Measurements from ENCODE around the gene MIOS. TPM values are rescaled to one million over a fixed set of nuclear protein-coding genes. Genes with fewer than 3 reads are reported as not detected.

MIOS gene
- total and polyA plus RNA-seq, 9 of the 15 experiments (the other 6 are each of a cell fraction or from before 2014, with no cell fraction given) = 7.8 to 47.8 (median 30.6) TPM

DNA sequence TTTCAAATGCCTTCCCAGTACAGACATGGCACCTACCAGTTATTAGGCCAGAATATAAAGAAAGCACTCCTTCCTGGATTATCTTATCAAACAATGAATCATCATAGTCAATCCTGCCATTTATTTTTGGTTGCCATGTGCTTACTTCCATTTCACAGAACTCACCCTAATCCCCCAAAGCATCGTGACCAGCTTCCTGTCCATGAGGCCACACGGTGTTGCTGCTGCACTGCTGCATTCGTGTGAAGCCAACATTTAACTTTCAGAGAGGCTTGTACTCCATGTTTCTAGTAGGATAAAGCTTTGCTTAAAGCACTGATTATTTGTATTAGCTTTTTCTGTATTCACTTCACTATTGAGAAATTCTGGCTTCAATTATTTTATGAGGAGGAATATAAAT lies 45.4 kb upstream of the MIOS start:
- Histone ChIP-seq H3K27ac (ENCODE audit: extremely low read depth, low read depth, low read length) (no peak overlapping the region), H3K79me2 (ENCODE audit: control insufficient read depth, insufficient read depth, low read length) (no peaks in the 10 kb centered on the region), H3K4me2 (ENCODE audit: insufficient read depth, low read length) (no peak overlapping the region), H3K36me3 (ENCODE audit: control insufficient read depth, insufficient read depth, low read length) (no peaks in the 10 kb centered on the region), H4K20me1 (replicated peaks; ENCODE audit: control insufficient read depth, insufficient read depth, low read length) (no peaks in the 10 kb centered on the region), H3K9ac (ENCODE audit: insufficient read depth in 1 of 2, low read depth in 2 of 2, low read length in 2 of 2) (no peak overlapping the region), H2AFZ (ENCODE audit: low read depth, low read length) (peak overlapping the region; percentile 61; the same call in 1 of the 2 replicates), H3K4me1 (replicated peaks in 1 of 2; ENCODE audit: control insufficient read depth in 2 of 2, insufficient read depth in 2 of 2, low read length in 2 of 2) (no peaks in the 10 kb centered on the region), H3K9me1 (ENCODE audit: control insufficient read depth, insufficient read depth, low read length) (no peaks in the 10 kb centered on the region), H3K27me3 (ENCODE audit: control insufficient read depth in 2 of 2, insufficient read depth in 2 of 2, low read length in 2 of 2) (no peaks in the 10 kb centered on the region), H3K4me3 (no peak overlapping the region), H3K9me3 (replicated peaks; ENCODE audit: control insufficient read depth, insufficient read depth, low read depth, low read length) (no peaks in the 10 kb centered on the region)
- intact Hi-C loops (cut with micrococcal nuclease) = loop anchor here (10.0 kb wide), 1 partner anchor 774 kb away; no protein-coding TSS in a partner anchor
- CTCF ChIA-PET (ENCODE audit: low intra/inter-chr PET ratio) = no interaction called here
- FAIRE-seq = peak; percentile 68
- WGBS (ENCODE audit: insufficient coverage, low coverage, missing lambda C conversion rate) = 4% methylated on average over 3 of the region's 3 CpGs
- in situ Hi-C loops (cut with MboI) = no loop called here
- peak; percentile 75; the same call in 2 of the 3 replicates for ATAC-seq
- no TSS peak for BruUV-seq (replicated peaks)
- POLR2A ChIA-PET = no interaction called here
- DNase-seq (ENCODE audit: extremely low read depth in 1 of 4, low spot score in 3 of 4) = peak in 2 of 4 experiments; percentile 6 to 33
- TF ChIP-seq L3MBTL2 (IDR thresholded peaks at IDR 0.05) (peak; percentile 74), BRD9 (IDR thresholded peaks at IDR 0.05; ENCODE audit: low read depth, partially characterized antibody) (no peak), ZNF23 (CRISPR knock-in tag; IDR thresholded peaks at IDR 0.05) (no peak), RBBP5 (IDR thresholded peaks at IDR 0.05; ENCODE audit: borderline replicate concordance, insufficient read depth, low read length, poor library complexity, severe bottlenecking) (no peak), ETV1 (tag; conservative IDR thresholded peaks at IDR 0.05; ENCODE audit: low read depth) (peak; percentile 46; the same call in 1 of the 2 replicates)
- TF ChIP-seq, protein P1, sequence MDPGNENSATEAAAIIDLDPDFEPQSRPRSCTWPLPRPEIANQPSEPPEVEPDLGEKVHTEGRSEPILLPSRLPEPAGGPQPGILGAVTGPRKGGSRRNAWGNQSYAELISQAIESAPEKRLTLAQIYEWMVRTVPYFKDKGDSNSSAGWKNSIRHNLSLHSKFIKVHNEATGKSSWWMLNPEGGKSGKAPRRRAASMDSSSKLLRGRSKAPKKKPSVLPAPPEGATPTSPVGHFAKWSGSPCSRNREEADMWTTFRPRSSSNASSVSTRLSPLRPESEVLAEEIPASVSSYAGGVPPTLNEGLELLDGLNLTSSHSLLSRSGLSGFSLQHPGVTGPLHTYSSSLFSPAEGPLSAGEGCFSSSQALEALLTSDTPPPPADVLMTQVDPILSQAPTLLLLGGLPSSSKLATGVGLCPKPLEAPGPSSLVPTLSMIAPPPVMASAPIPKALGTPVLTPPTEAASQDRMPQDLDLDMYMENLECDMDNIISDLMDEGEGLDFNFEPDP (CRISPR knock-in tag; IDR thresholded peaks at IDR 0.05) = no peak
- TF ChIP-seq, protein P2, sequence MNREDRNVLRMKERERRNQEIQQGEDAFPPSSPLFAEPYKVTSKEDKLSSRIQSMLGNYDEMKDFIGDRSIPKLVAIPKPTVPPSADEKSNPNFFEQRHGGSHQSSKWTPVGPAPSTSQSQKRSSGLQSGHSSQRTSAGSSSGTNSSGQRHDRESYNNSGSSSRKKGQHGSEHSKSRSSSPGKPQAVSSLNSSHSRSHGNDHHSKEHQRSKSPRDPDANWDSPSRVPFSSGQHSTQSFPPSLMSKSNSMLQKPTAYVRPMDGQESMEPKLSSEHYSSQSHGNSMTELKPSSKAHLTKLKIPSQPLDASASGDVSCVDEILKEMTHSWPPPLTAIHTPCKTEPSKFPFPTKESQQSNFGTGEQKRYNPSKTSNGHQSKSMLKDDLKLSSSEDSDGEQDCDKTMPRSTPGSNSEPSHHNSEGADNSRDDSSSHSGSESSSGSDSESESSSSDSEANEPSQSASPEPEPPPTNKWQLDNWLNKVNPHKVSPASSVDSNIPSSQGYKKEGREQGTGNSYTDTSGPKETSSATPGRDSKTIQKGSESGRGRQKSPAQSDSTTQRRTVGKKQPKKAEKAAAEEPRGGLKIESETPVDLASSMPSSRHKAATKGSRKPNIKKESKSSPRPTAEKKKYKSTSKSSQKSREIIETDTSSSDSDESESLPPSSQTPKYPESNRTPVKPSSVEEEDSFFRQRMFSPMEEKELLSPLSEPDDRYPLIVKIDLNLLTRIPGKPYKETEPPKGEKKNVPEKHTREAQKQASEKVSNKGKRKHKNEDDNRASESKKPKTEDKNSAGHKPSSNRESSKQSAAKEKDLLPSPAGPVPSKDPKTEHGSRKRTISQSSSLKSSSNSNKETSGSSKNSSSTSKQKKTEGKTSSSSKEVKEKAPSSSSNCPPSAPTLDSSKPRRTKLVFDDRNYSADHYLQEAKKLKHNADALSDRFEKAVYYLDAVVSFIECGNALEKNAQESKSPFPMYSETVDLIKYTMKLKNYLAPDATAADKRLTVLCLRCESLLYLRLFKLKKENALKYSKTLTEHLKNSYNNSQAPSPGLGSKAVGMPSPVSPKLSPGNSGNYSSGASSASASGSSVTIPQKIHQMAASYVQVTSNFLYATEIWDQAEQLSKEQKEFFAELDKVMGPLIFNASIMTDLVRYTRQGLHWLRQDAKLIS (CRISPR knock-in tag; IDR thresholded peaks at IDR 0.05) = no peak

Data from K562 (cell line).